OCI-LY1 (cell line): ENCODE measurements around the gene MLX.

Source experiments
- H2AFZ ChIP-seq: fragments of 200-600 bp; sonication (generic), shearing (Covaris generic); 2 replicates; pipeline ENCODE4 v1.6.0; 2014; ENCODE audit warnings: antibody characterized with exemption, mild to moderate bottlenecking, low read length
- H3F3A ChIP-seq: fragments of 200-600 bp; sonication (generic), shearing (Covaris generic); 2 replicates; pipeline ENCODE4 v1.6.0; 2014; ENCODE audit warnings: mild to moderate bottlenecking, antibody characterized with exemption, low read length, moderate library complexity; ENCODE audit not compliant: insufficient read depth
- H3K27ac ChIP-seq: fragments of 200-600 bp; sonication (generic); 2 replicates; pipeline ENCODE4 v1.5.1; 2014; ENCODE audit warnings: low read length, mixed run types, mild to moderate bottlenecking, low read depth; ENCODE audit not compliant: poor library complexity, severe bottlenecking
- H3K27me3 ChIP-seq: fragments of 200-600 bp; sonication (generic); 2 replicates; pipeline ENCODE4 v1.6.0; 2014; ENCODE audit warnings: antibody characterized with exemption, mild to moderate bottlenecking, low read length, moderate library complexity; ENCODE audit not compliant: insufficient read depth
- H3K36me3 ChIP-seq: fragments of 200-600 bp; sonication (generic); 2 replicates; pipeline ENCODE4 v1.6.1; 2014; ENCODE audit warnings: mild to moderate bottlenecking, antibody characterized with exemption, low read length, moderate library complexity, mixed read lengths; ENCODE audit not compliant: insufficient read depth
- H3K4me1 ChIP-seq: fragments of 200-600 bp; sonication (generic); 2 replicates; pipeline ENCODE4 v1.5.1; 2014; ENCODE audit warnings: mild to moderate bottlenecking, low read length, moderate library complexity; ENCODE audit not compliant: insufficient read depth, severe bottlenecking
- H3K4me2 ChIP-seq: fragments of 200-600 bp; sonication (generic), shearing (Covaris generic); 2 replicates; pipeline ENCODE4 v1.6.1; 2014; ENCODE audit warnings: low read length
- H3K4me3 ChIP-seq: fragments of 200-600 bp; sonication (generic); 2 replicates; pipeline ENCODE4 v1.5.1; 2014; ENCODE audit warnings: low read length, low read depth, mild to moderate bottlenecking, mixed read lengths; ENCODE audit not compliant: poor library complexity, severe bottlenecking
- H3K79me2 ChIP-seq: fragments of 200-600 bp; shearing (Covaris generic); 2 replicates; pipeline ENCODE4 v1.6.1; 2016; ENCODE audit warnings: mixed run types, low read length, mixed read lengths; ENCODE audit not compliant: insufficient read depth
- H3K9ac ChIP-seq: fragments of 200-600 bp; sonication (generic), shearing (Covaris generic); 2 replicates; pipeline ENCODE4 v1.6.1; 2014; ENCODE audit warnings: mild to moderate bottlenecking, low read length, mixed read lengths
- H3K9me2 ChIP-seq: fragments of 200-600 bp; sonication (generic), shearing (Covaris generic); 2 replicates; pipeline ENCODE4 v1.6.1; 2014; ENCODE audit warnings: low read depth, mild to moderate bottlenecking, low read length, mixed read lengths
- H3K9me3 ChIP-seq: fragments of 200-600 bp; shearing (Covaris generic); 2 replicates; pipeline ENCODE4 v1.6.1; 2014; ENCODE audit warnings: low read length, mixed read lengths
- H4K20me1 ChIP-seq: fragments of 200-600 bp; sonication (generic), shearing (Covaris generic); 2 replicates; pipeline ENCODE4 v1.6.0; 2016; ENCODE audit warnings: mild to moderate bottlenecking, low read length; ENCODE audit not compliant: insufficient read depth
- EZH2 ChIP-seq: fragments of 200-600 bp; sonication (generic), shearing (Covaris generic); IDR thresholded peaks from 2 replicates; pipeline ENCODE4 v1.8.0; 2017; ENCODE audit warnings: borderline replicate concordance, mixed run types, mild to moderate bottlenecking, antibody characterized with exemption, low read length, moderate library complexity, mixed read lengths
- TF ChIP-seq, protein P1 (sequence below): fragments of 200-600 bp; sonication (generic), shearing (Covaris generic); IDR thresholded peaks from 2 replicates; pipeline ENCODE4 v1.5.1; 2017; ENCODE audit warnings: mild to moderate bottlenecking, antibody characterized with exemption, low read length, moderate library complexity, mixed read lengths

The MLX gene

DNA sequence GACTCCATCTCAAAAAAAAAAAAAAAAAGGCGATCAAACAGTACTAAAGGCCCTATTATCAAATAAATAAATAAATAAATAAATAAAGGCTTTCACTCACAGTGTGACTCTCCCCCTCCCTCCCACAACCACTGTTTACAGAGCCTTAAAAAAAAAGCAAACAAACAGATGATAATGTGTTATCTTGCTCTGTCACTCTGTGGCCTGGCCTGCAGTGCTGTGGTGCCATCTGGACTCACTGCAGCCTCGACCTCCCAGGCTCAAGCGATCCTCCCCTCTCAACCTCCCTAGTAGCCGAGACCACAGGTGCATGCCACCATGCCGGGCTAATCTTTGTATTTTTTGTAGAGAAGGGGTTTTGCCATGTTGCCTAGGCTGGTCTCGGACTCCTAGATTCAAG lies 39.0 kb upstream of the MLX start:
- peaks cover 23% of the 10 kb centered on the region for H3K4me1 ChIP-seq
- TF ChIP-seq EZH2: no peak
- TF ChIP-seq, protein P1, sequence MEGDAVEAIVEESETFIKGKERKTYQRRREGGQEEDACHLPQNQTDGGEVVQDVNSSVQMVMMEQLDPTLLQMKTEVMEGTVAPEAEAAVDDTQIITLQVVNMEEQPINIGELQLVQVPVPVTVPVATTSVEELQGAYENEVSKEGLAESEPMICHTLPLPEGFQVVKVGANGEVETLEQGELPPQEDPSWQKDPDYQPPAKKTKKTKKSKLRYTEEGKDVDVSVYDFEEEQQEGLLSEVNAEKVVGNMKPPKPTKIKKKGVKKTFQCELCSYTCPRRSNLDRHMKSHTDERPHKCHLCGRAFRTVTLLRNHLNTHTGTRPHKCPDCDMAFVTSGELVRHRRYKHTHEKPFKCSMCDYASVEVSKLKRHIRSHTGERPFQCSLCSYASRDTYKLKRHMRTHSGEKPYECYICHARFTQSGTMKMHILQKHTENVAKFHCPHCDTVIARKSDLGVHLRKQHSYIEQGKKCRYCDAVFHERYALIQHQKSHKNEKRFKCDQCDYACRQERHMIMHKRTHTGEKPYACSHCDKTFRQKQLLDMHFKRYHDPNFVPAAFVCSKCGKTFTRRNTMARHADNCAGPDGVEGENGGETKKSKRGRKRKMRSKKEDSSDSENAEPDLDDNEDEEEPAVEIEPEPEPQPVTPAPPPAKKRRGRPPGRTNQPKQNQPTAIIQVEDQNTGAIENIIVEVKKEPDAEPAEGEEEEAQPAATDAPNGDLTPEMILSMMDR: no peak
- no peaks in the 10 kb centered on the region for H3K9me3 ChIP-seq
- H3K9me2 ChIP-seq: no peaks in the 10 kb centered on the region
- no peak overlapping the region for H3K9ac ChIP-seq
- H3K79me2 ChIP-seq: no peaks in the 10 kb centered on the region
- H3K36me3 ChIP-seq: no peaks in the 10 kb centered on the region
- H4K20me1 ChIP-seq: no peaks in the 10 kb centered on the region
- H3K4me3 ChIP-seq: no peak overlapping the region
- H3K27ac ChIP-seq: no peak overlapping the region
- no peak overlapping the region for H3K4me2 ChIP-seq
- H3K27me3 ChIP-seq: no peaks in the 10 kb centered on the region; the same call in 1 of the 2 replicates
- no peaks in the 10 kb centered on the region for H3F3A ChIP-seq
- H2AFZ ChIP-seq: no peak overlapping the region

DNA sequence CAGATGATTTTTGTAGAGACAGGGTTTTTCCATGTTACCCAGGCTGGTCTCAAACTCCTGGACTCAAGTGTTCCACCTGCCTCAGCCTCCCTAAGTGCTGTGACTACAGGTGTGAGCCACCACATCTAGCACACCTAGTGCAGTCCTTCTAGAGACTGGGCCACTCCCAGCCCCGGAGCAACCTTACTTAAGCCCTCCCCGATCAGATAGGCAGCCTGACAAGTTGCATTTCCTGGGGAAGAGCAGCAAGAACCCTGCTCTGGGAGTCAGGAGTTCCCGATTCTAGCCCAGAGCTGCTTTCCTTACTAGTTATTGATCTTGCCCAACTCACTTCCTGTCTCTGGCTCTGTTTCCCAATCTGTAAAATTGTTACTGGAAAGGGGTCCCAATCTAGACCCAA lies 37.8 kb upstream of the MLX start:
- Histone ChIP-seq H3K4me1 (peaks cover 23% of the 10 kb centered on the region), H3K79me2 (no peaks in the 10 kb centered on the region), H3K27ac (no peak overlapping the region), H3K4me2 (no peak overlapping the region), H2AFZ (no peak overlapping the region), H3K9ac (no peak overlapping the region), H3K4me3 (no peak overlapping the region), H3K9me2 (no peaks in the 10 kb centered on the region), H3K27me3 (no peaks in the 10 kb centered on the region; the same call in 1 of the 2 replicates), H3F3A (no peaks in the 10 kb centered on the region), H3K9me3 (no peaks in the 10 kb centered on the region), H4K20me1 (no peaks in the 10 kb centered on the region), H3K36me3 (no peaks in the 10 kb centered on the region)
- no peak for TF ChIP-seq EZH2
- TF ChIP-seq, protein P1: no peak

GRCh38 chr17:42530952-42531454 lies 35.9 kb upstream of the MLX start:
- Histone ChIP-seq H2AFZ (no peak overlapping the region), H3K9ac (no peak overlapping the region; the same call in 1 of the 2 replicates), H3K27me3 (no peaks in the 10 kb centered on the region; the same call in 1 of the 2 replicates), H3K4me1 (peaks cover 34% of the 10 kb centered on the region), H3K27ac (peak overlapping the region; percentile 63), H3F3A (no peaks in the 10 kb centered on the region), H3K4me2 (no peak overlapping the region), H3K4me3 (no peak overlapping the region), H3K79me2 (no peaks in the 10 kb centered on the region), H3K36me3 (no peaks in the 10 kb centered on the region), H3K9me2 (no peaks in the 10 kb centered on the region), H4K20me1 (no peaks in the 10 kb centered on the region), H3K9me3 (no peaks in the 10 kb centered on the region)
- no peak for TF ChIP-seq EZH2
- TF ChIP-seq, protein P1: no peak
